Stimulated activated memory B cell treated with anti-CD40 and anti-IgM and Interleukin-4, amounts not matched to agents 10 μg/mL and 1 μg/mL and 100 μg/mL, for 72 hours (primary cell): Measurements from ENCODE around the gene ARHGAP10.

Experiments
- ATAC-seq: fragments of 150-1000 bp; cut with Tn5 transposase; 2 replicates; pipeline ENCODE4 v1.10.0; 2021
- H3K27ac Mint-ChIP-seq: one replicate; pipeline ENCODE4 v1.8.0; 2022; ENCODE audit warnings: mild to moderate bottlenecking, mixed read lengths
- H3K27me3 Mint-ChIP-seq: one replicate; pipeline ENCODE4 v1.8.0; 2022; ENCODE audit warnings: mixed read lengths
- H3K36me3 Mint-ChIP-seq: one replicate; pipeline ENCODE4 v1.8.0; 2022; ENCODE audit warnings: mixed read lengths
- H3K4me1 Mint-ChIP-seq: one replicate; pipeline ENCODE4 v1.8.0; 2022; ENCODE audit warnings: mixed read lengths
- H3K4me3 Mint-ChIP-seq: one replicate; pipeline ENCODE4 v1.8.0; 2022; ENCODE audit warnings: mild to moderate bottlenecking, moderate library complexity, mixed read lengths
- H3K9me3 Mint-ChIP-seq: one replicate; pipeline ENCODE4 v1.8.0; 2022; ENCODE audit warnings: mixed read lengths

The ARHGAP10 gene

GRCh38 chr4:147773261-147774184 lies 41.6 kb downstream of the ARHGAP10 start:
- Mint-ChIP-seq H3K27me3 (peaks cover 13% of the 10 kb centered on the region), H3K9me3 (no peaks in the 10 kb centered on the region), H3K4me1 (no peaks in the 10 kb centered on the region), H3K4me3 (no peak overlapping the region), H3K27ac (no peak overlapping the region), H3K36me3 (no peaks in the 10 kb centered on the region)
- ATAC-seq = no peak

GRCh38 chr4:147776716-147777115 lies 44.8 kb downstream of the ARHGAP10 start:
- no peaks in the 10 kb centered on the region for H3K9me3 Mint-ChIP-seq
- H3K27me3 Mint-ChIP-seq = peaks cover 34% of the 10 kb centered on the region
- ATAC-seq = no peak
- peaks cover 12% of the 10 kb centered on the region for H3K4me1 Mint-ChIP-seq
- no peaks in the 10 kb centered on the region for H3K36me3 Mint-ChIP-seq
- no peak overlapping the region for H3K4me3 Mint-ChIP-seq
- H3K27ac Mint-ChIP-seq = no peak overlapping the region

- H3K9me3 Mint-ChIP-seq = no peaks in the 10 kb centered on the region
- ATAC-seq = no peak
These were observed 45.7 kb downstream of the ARHGAP10 start for GRCh38 chr4:147777456-147778091.

GRCh38 chr4:147778942-147779341 lies 47.1 kb downstream of the ARHGAP10 start:
- Mint-ChIP-seq H3K4me3 (no peak overlapping the region), H3K27ac (no peak overlapping the region), H3K36me3 (no peaks in the 10 kb centered on the region), H3K9me3 (no peaks in the 10 kb centered on the region), H3K27me3 (peaks cover 34% of the 10 kb centered on the region), H3K4me1 (peaks cover 12% of the 10 kb centered on the region)
- ATAC-seq = no peak

More at GRCh38 chr4:147777456-147778091, 45.7 kb downstream of the ARHGAP10 start:
- Mint-ChIP-seq H3K36me3 (no peaks in the 10 kb centered on the region), H3K27me3 (peaks cover 34% of the 10 kb centered on the region), H3K4me1 (peaks cover 12% of the 10 kb centered on the region), H3K4me3 (no peak overlapping the region), H3K27ac (no peak overlapping the region)

GRCh38 chr4:147779451-147779850 lies 47.6 kb downstream of the ARHGAP10 start:
- Mint-ChIP-seq H3K27ac (no peak overlapping the region), H3K27me3 (peaks cover 34% of the 10 kb centered on the region), H3K9me3 (no peaks in the 10 kb centered on the region), H3K4me1 (peaks cover 12% of the 10 kb centered on the region), H3K4me3 (no peak overlapping the region), H3K36me3 (no peaks in the 10 kb centered on the region)
- no peak for ATAC-seq

GRCh38 chr4:147780137-147780777 lies 48.4 kb downstream of the ARHGAP10 start:
- Mint-ChIP-seq H3K9me3 (no peaks in the 10 kb centered on the region), H3K27ac (no peak overlapping the region)
- ATAC-seq = peak; percentile 83

GRCh38 chr4:147782087-147782781 lies 50.3 kb downstream of the ARHGAP10 start:
- H3K27ac Mint-ChIP-seq = no peak overlapping the region
- H3K36me3 Mint-ChIP-seq = no peaks in the 10 kb centered on the region
- H3K9me3 Mint-ChIP-seq = no peaks in the 10 kb centered on the region
- H3K4me1 Mint-ChIP-seq = peaks cover 12% of the 10 kb centered on the region
- no peak for ATAC-seq
- peaks cover 34% of the 10 kb centered on the region for H3K27me3 Mint-ChIP-seq
- H3K4me3 Mint-ChIP-seq = no peak overlapping the region

More at GRCh38 chr4:147780137-147780777, 48.4 kb downstream of the ARHGAP10 start:
- Mint-ChIP-seq H3K36me3 (no peaks in the 10 kb centered on the region), H3K4me3 (peak overlapping the region; percentile 24), H3K27me3 (peaks cover 34% of the 10 kb centered on the region), H3K4me1 (peaks cover 12% of the 10 kb centered on the region)

- no peak overlapping the region for H3K27ac Mint-ChIP-seq
- H3K36me3 Mint-ChIP-seq = no peaks in the 10 kb centered on the region
- H3K4me3 Mint-ChIP-seq = no peak overlapping the region
- H3K27me3 Mint-ChIP-seq = peaks cover 8% of the 10 kb centered on the region
- peaks cover 9% of the 10 kb centered on the region for H3K4me1 Mint-ChIP-seq
- ATAC-seq = no peak
- no peaks in the 10 kb centered on the region for H3K9me3 Mint-ChIP-seq
These were observed 53.2 kb downstream of the ARHGAP10 start for GRCh38 chr4:147785129-147785528.

GRCh38 chr4:147786031-147786430 lies 54.1 kb downstream of the ARHGAP10 start:
- peak; percentile 41 for ATAC-seq
- peaks cover under 1% of the 10 kb centered on the region for H3K27me3 Mint-ChIP-seq
- no peaks in the 10 kb centered on the region for H3K9me3 Mint-ChIP-seq
- H3K4me1 Mint-ChIP-seq = no peaks in the 10 kb centered on the region
- no peaks in the 10 kb centered on the region for H3K36me3 Mint-ChIP-seq
- H3K27ac Mint-ChIP-seq = no peak overlapping the region
- H3K4me3 Mint-ChIP-seq = no peak overlapping the region

GRCh38 chr4:147786531-147786930 lies 54.6 kb downstream of the ARHGAP10 start:
- ATAC-seq = no peak
- Mint-ChIP-seq H3K9me3 (no peaks in the 10 kb centered on the region), H3K4me1 (no peaks in the 10 kb centered on the region), H3K27me3 (no peaks in the 10 kb centered on the region), H3K27ac (no peak overlapping the region), H3K36me3 (no peaks in the 10 kb centered on the region), H3K4me3 (no peak overlapping the region)

- ATAC-seq = no peak
- peaks cover under 1% of the 10 kb centered on the region for H3K4me1 Mint-ChIP-seq
- H3K27me3 Mint-ChIP-seq = no peaks in the 10 kb centered on the region
- no peak overlapping the region for H3K27ac Mint-ChIP-seq
- H3K4me3 Mint-ChIP-seq = no peak overlapping the region
- H3K9me3 Mint-ChIP-seq = no peaks in the 10 kb centered on the region
- no peaks in the 10 kb centered on the region for H3K36me3 Mint-ChIP-seq
These were observed 55.3 kb downstream of the ARHGAP10 start for GRCh38 chr4:147787204-147787603.

- peaks cover 6% of the 10 kb centered on the region for H3K4me1 Mint-ChIP-seq
- ATAC-seq = no peak
- no peaks in the 10 kb centered on the region for H3K9me3 Mint-ChIP-seq
- no peak overlapping the region for H3K4me3 Mint-ChIP-seq
- no peaks in the 10 kb centered on the region for H3K27me3 Mint-ChIP-seq
- H3K36me3 Mint-ChIP-seq = no peaks in the 10 kb centered on the region
- no peak overlapping the region for H3K27ac Mint-ChIP-seq
These were observed 56.9 kb downstream of the ARHGAP10 start for GRCh38 chr4:147788791-147789190.

GRCh38 chr4:147789596-147789995 lies 57.7 kb downstream of the ARHGAP10 start:
- Mint-ChIP-seq H3K4me1 (peaks cover 6% of the 10 kb centered on the region), H3K36me3 (no peaks in the 10 kb centered on the region), H3K4me3 (no peak overlapping the region), H3K9me3 (no peaks in the 10 kb centered on the region), H3K27ac (no peak overlapping the region), H3K27me3 (no peaks in the 10 kb centered on the region)
- no peak for ATAC-seq

- H3K4me1 Mint-ChIP-seq = peaks cover 6% of the 10 kb centered on the region
- no peak overlapping the region for H3K4me3 Mint-ChIP-seq
- ATAC-seq = no peak
These were observed 58.5 kb downstream of the ARHGAP10 start for GRCh38 chr4:147790412-147790811.

GRCh38 chr4:147791341-147791740 lies 59.5 kb downstream of the ARHGAP10 start:
- H3K27ac Mint-ChIP-seq = no peak overlapping the region
- no peaks in the 10 kb centered on the region for H3K27me3 Mint-ChIP-seq
- no peak for ATAC-seq
- no peaks in the 10 kb centered on the region for H3K36me3 Mint-ChIP-seq
- H3K4me3 Mint-ChIP-seq = no peak overlapping the region
- H3K9me3 Mint-ChIP-seq = no peaks in the 10 kb centered on the region
- H3K4me1 Mint-ChIP-seq = peaks cover 6% of the 10 kb centered on the region

More at GRCh38 chr4:147790412-147790811, 58.5 kb downstream of the ARHGAP10 start:
- Mint-ChIP-seq H3K27me3 (no peaks in the 10 kb centered on the region), H3K27ac (no peak overlapping the region), H3K36me3 (no peaks in the 10 kb centered on the region), H3K9me3 (no peaks in the 10 kb centered on the region)
